Lower leg skin (tissue), 4 donors: ENCODE measurements around the gene CFAP97D2. TPM values are rescaled to one million over a fixed set of nuclear protein-coding genes. Genes with fewer than 3 reads are reported as not detected.

ENCODE experiments used
- DNase-seq, 2 donors: peaks; one replicate each; pipeline ENCODE4 v3.0.0-alpha.2; 2019; ENCODE audit warnings: low spot score in 2 of 2
- H3K4me3 ChIP-seq: fragments of 200-600 bp; sonication (generic); 2 replicates; pipeline ENCODE4 v1.5.1; 2017; ENCODE audit warnings: mild to moderate bottlenecking, low read depth; ENCODE audit not compliant: poor library complexity, severe bottlenecking
- CTCF ChIP-seq, 3 donors: fragments of 450-650 bp; IDR thresholded peaks; one replicate each; pipeline ENCODE4 v1.5.1; 2016; ENCODE audit warnings: antibody characterized with exemption in 3 of 3, mild to moderate bottlenecking in 3 of 3, moderate library complexity in 2 of 3
- POLR2A ChIP-seq, 2 donors: fragments of 450-650 bp; IDR thresholded peaks; one replicate each; pipeline ENCODE4 v1.6.1; 2016 to 2017; ENCODE audit warnings: antibody characterized with exemption in 2 of 2, mild to moderate bottlenecking in 1 of 2, moderate library complexity in 1 of 2
- WGBS, 2 donors: methylation state at CpG; one replicate each; pipeline ENCODE4 v1.1.5; 2018; 5-methylcytosine and 5-hydroxymethylcytosine counted together
- intact Hi-C: fragments of 100-400 bp; cut with DNase I; formaldehyde crosslinking; loops from one replicate; pipeline ENCODE4 v1.15.0; 2023; ENCODE audit warnings: low total_unique reads
- total RNA-seq, 4 donors: library from RNA; depleted of rRNA; stranded (reverse); fragments of >200 nt; gene quantifications; one replicate each; pipeline ENCODE4 v1.1.0, GENCODE V29; 2016

Gene CFAP97D2
- total RNA-seq, 4 donors from 2014 or later, result not detected

- intact Hi-C loops, result no loop called here
- WGBS, 2 donors, result 12 to 18% methylated on average over 10 of the region's 10 CpGs
- peak overlapping the region; percentile 77 for H3K4me3 ChIP-seq
- no peak for DNase-seq
- TF ChIP-seq CTCF (IDR thresholded peaks at IDR 0.05) (no peak), POLR2A (IDR thresholded peaks at IDR 0.05) (no peak)
These were observed 56.6 kb downstream of the CFAP97D2 start for GRCh38 chr13:114235697-114236096.

- no peak for DNase-seq
- intact Hi-C loops, result no loop called here
- WGBS, 2 donors, result 56 to 61% methylated on average over 4 of the region's 4 CpGs
- H3K4me3 ChIP-seq, result no peak overlapping the region
- TF ChIP-seq CTCF (IDR thresholded peaks at IDR 0.05) (no peak), POLR2A (IDR thresholded peaks at IDR 0.05) (no peak)
These were observed 57.2 kb downstream of the CFAP97D2 start for GRCh38 chr13:114236227-114236626.

- intact Hi-C loops, result no loop called here
- DNase-seq, result no peak
- TF ChIP-seq CTCF (IDR thresholded peaks at IDR 0.05) (no peak), POLR2A (IDR thresholded peaks at IDR 0.05) (no peak)
- 75 to 83% methylated on average over 7 of the region's 7 CpGs for WGBS, 2 donors
- H3K4me3 ChIP-seq, result no peak overlapping the region
These were observed 58.5 kb downstream of the CFAP97D2 start for GRCh38 chr13:114237415-114238112.

- WGBS, 2 donors, result 89 to 94% methylated on average over 6 of the region's 6 CpGs
- no peak for DNase-seq
- intact Hi-C loops, result no loop called here
- TF ChIP-seq POLR2A (IDR thresholded peaks at IDR 0.05) (no peak), CTCF (IDR thresholded peaks at IDR 0.05) (no peak)
- H3K4me3 ChIP-seq, result no peak overlapping the region
These were observed 62.9 kb downstream of the CFAP97D2 start for GRCh38 chr13:114241918-114242317.

- 91 to 94% methylated on average over 3 of the region's 3 CpGs for WGBS, 2 donors
- intact Hi-C loops, result no loop called here
- no peak for TF ChIP-seq POLR2A (IDR thresholded peaks at IDR 0.05)
- no peak overlapping the region for H3K4me3 ChIP-seq
- DNase-seq, result no peak
These were observed 64.9 kb downstream of the CFAP97D2 start for GRCh38 chr13:114243971-114244370.

GRCh38 chr13:114244637-114245036 is 65.6 kb downstream of the CFAP97D2 start:
- WGBS, 2 donors, result 85 to 87% methylated on average over 5 of the region's 5 CpGs
- TF ChIP-seq CTCF (IDR thresholded peaks at IDR 0.05) (no peak), POLR2A (IDR thresholded peaks at IDR 0.05) (no peak)
- DNase-seq, result no peak
- intact Hi-C loops, result no loop called here
- no peak overlapping the region for H3K4me3 ChIP-seq
